Measurements from ENCODE around the gene SLC2A6. TPM values are rescaled to one million over a fixed set of nuclear protein-coding genes. Genes with fewer than 3 reads are reported as not detected.

Gene SLC2A6
- total and polyA plus RNA-seq, 2 of the 8 experiments (the other 6 are each of a cell fraction or from before 2014, with no cell fraction given): 16.6 to 17.8 TPM

DNA sequence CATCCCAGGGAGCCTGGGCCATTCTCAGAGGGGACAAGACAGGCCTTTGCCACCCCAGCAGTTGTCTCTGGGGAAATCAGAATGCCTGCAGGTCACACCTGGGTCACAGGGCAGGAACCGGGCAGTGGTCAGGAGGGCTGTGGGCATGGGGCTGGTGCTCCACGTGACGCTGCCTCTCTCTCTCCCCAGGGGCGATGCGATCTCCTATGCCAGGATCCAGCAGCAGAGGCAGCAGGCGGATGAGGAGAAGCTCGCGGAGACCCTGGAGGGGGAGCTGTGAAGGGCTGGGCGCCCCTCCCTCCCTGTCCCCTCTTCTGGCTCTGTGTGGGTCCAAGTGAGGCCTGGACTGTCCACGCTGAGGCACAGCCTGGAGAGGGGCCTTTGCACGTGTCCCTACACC is 10.5 kb downstream of the SLC2A6 start (continued):
- TF ChIP-seq CTBP2 (IDR thresholded peaks at IDR 0.05; ENCODE audit: borderline replicate concordance, insufficient read depth, insufficient read length, low read length): no peak
- no peak for TF ChIP-seq BRCA1 (IDR thresholded peaks at IDR 0.05; ENCODE audit: low read depth, low read length)
- no peak for TF ChIP-seq EGR1 (IDR thresholded peaks at IDR 0.05; ENCODE audit: borderline replicate concordance, low read depth, low read length)
- no peak for TF ChIP-seq ASH2L (IDR thresholded peaks at IDR 0.05; ENCODE audit: low read length)
- TF ChIP-seq CBX8 (IDR thresholded peaks at IDR 0.05; ENCODE audit: borderline replicate concordance, low read depth, low read length): no peak
